HL-60 (cell line): ENCODE results near the gene DISP3.

Experiments used
- GABPA ChIP-seq: IDR thresholded peaks from 2 replicates; pipeline ENCODE4 v1.6.1; 2012; ENCODE audit warnings: low read depth
- POLR2AphosphoS5 ChIP-seq: IDR thresholded peaks from 2 replicates; pipeline ENCODE4 v1.6.1; 2012; ENCODE audit warnings: low read depth
- SPI1 ChIP-seq: IDR thresholded peaks from 2 replicates; pipeline ENCODE4 v1.6.1; 2012; ENCODE audit warnings: low read depth, mild to moderate bottlenecking, borderline replicate concordance
- TF ChIP-seq, protein P1 (sequence below): IDR thresholded peaks from one replicate; pipeline ENCODE4 v1.5.1; 2011; ENCODE audit warnings: low read length, control low read depth, inconsistent platforms; ENCODE audit not compliant: insufficient read depth
- TF ChIP-seq, protein P2 (sequence below): IDR thresholded peaks from 2 replicates; pipeline ENCODE4 v1.6.1; 2012; ENCODE audit warnings: low read depth; ENCODE audit not compliant: insufficient replicate concordance

DNA sequence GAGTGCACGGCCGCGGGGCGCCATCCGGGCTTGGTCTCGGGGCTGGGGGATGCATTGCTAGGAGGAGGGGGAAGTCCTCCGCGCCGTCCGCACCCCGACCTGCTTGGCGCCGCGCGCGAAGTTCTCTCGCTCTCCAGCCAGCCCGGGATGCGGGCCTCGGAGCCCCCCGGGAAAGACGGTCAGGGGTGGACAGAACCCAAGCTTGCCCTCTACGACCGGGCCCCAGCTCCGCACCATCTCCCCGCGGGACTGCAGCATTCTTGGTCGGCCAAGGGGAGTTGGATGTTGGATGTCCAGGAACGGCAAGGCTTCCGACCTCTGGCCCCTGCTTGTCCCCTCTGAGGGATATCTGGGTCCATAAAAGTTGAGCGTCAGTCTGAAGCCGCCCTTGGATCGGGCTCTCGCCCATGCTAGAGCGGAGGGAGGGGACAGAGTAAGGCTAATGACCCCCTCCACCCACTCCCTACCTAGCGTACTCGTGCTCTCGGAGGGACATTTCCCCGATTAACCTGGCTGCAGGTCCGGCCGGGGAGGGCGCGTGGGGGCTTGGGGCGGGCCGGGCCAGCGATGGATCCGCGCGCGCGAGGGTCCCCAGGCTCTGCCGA, 522 bp downstream of the DISP3 start:
- TF ChIP-seq, protein P1, sequence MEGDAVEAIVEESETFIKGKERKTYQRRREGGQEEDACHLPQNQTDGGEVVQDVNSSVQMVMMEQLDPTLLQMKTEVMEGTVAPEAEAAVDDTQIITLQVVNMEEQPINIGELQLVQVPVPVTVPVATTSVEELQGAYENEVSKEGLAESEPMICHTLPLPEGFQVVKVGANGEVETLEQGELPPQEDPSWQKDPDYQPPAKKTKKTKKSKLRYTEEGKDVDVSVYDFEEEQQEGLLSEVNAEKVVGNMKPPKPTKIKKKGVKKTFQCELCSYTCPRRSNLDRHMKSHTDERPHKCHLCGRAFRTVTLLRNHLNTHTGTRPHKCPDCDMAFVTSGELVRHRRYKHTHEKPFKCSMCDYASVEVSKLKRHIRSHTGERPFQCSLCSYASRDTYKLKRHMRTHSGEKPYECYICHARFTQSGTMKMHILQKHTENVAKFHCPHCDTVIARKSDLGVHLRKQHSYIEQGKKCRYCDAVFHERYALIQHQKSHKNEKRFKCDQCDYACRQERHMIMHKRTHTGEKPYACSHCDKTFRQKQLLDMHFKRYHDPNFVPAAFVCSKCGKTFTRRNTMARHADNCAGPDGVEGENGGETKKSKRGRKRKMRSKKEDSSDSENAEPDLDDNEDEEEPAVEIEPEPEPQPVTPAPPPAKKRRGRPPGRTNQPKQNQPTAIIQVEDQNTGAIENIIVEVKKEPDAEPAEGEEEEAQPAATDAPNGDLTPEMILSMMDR, result no peak
- TF ChIP-seq GABPA (no peak), POLR2AphosphoS5 (no peak), SPI1 (no peak)
- TF ChIP-seq, protein P2, sequence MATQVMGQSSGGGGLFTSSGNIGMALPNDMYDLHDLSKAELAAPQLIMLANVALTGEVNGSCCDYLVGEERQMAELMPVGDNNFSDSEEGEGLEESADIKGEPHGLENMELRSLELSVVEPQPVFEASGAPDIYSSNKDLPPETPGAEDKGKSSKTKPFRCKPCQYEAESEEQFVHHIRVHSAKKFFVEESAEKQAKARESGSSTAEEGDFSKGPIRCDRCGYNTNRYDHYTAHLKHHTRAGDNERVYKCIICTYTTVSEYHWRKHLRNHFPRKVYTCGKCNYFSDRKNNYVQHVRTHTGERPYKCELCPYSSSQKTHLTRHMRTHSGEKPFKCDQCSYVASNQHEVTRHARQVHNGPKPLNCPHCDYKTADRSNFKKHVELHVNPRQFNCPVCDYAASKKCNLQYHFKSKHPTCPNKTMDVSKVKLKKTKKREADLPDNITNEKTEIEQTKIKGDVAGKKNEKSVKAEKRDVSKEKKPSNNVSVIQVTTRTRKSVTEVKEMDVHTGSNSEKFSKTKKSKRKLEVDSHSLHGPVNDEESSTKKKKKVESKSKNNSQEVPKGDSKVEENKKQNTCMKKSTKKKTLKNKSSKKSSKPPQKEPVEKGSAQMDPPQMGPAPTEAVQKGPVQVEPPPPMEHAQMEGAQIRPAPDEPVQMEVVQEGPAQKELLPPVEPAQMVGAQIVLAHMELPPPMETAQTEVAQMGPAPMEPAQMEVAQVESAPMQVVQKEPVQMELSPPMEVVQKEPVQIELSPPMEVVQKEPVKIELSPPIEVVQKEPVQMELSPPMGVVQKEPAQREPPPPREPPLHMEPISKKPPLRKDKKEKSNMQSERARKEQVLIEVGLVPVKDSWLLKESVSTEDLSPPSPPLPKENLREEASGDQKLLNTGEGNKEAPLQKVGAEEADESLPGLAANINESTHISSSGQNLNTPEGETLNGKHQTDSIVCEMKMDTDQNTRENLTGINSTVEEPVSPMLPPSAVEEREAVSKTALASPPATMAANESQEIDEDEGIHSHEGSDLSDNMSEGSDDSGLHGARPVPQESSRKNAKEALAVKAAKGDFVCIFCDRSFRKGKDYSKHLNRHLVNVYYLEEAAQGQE, result no peak
